A172 (cell line): Measurements from ENCODE around the gene NUDT4B. TPM values are rescaled to one million over a fixed set of nuclear protein-coding genes. Genes with fewer than 3 reads are reported as not detected.

ENCODE experiments used
- total RNA-seq: library from RNA; depleted of rRNA; stranded (reverse); fragments of >200 nt; shearing (Covaris generic); gene quantifications from 2 replicates; pipeline ENCODE4 v1.2.3, GENCODE V29; 2014; rRNA removed

Gene NUDT4B
- total RNA-seq, 1 experiment from 2014 or later: 15.7 TPM

Other genes with a start within 250 kb of the NUDT4B start
- 17.1 and 25.0 TPM in 2 replicates for gene NBPF14, start 152.8 kb upstream of the NUDT4B start, total RNA-seq
- gene PDE4DIP, start 95.7 kb downstream of the NUDT4B start, total RNA-seq: 39.1 and 47.4 TPM in 2 replicates